Measurements from ENCODE around the gene ANO10. TPM values are rescaled to one million over a fixed set of nuclear protein-coding genes. Genes with fewer than 3 reads are reported as not detected.

ANO10 gene
- total and polyA plus RNA-seq, 11 donors: 8.3 to 29.8 (median 15.8) TPM

GRCh38 chr3:43542328-43543043 lies 79.3 kb downstream of the ANO10 start:
- Histone ChIP-seq H3K4me3 (no peak overlapping the region), H3K4me1 (no peaks in the 10 kb centered on the region), H3K27me3 (no peaks in the 10 kb centered on the region), H3K9me3 (no peaks in the 10 kb centered on the region), H3K27ac (no peak overlapping the region), H3K36me3 (peaks cover 0 to 8% (median 0%) of the 10 kb centered on the region in 9 donors)
- intact Hi-C loops (cut with DNase I): loop anchor here in 9 of 10 donors (2.0 to 10.0 kb wide), 9 partner anchors 150 to 662 kb away; partner anchors contain the start of gene ABHD5 (in 2 of the 9)
- ATAC-seq (no peak), DNase-seq (no peak)
- TF ChIP-seq POLR2A (IDR thresholded peaks at IDR 0.05): no peak
- TF ChIP-seq CTCF (IDR thresholded peaks at IDR 0.05): no peak
- 83 to 92% (median 92%) methylated on average over 4 of the region's 4 CpGs for WGBS, 4 donors

- Histone ChIP-seq H3K4me3 (no peak overlapping the region), H3K27ac (no peak overlapping the region), H3K9me3 (no peaks in the 10 kb centered on the region), H3K36me3 (peaks cover 0 to 8% (median 0%) of the 10 kb centered on the region in 9 donors), H3K27me3 (no peaks in the 10 kb centered on the region), H3K4me1 (no peaks in the 10 kb centered on the region)
- ATAC-seq (no peak), DNase-seq (no peak)
- no peak for TF ChIP-seq CTCF (IDR thresholded peaks at IDR 0.05)
- intact Hi-C loops (cut with DNase I): loop anchor here in 8 of 10 donors (5.0 to 10.0 kb wide), 8 partner anchors 152 to 664 kb away; partner anchors contain the start of gene ABHD5 (in 2 of the 8)
These were observed 81.2 kb downstream of the ANO10 start for GRCh38 chr3:43540624-43541023.

- intact Hi-C loops (cut with DNase I): no loop called here
- Histone ChIP-seq H3K9me3 (no peaks in the 10 kb centered on the region), H3K4me1 (no peaks in the 10 kb centered on the region), H3K27ac (no peak overlapping the region), H3K27me3 (no peaks in the 10 kb centered on the region), H3K4me3 (no peak overlapping the region), H3K36me3 (peaks cover 0 to 8% (median 0%) of the 10 kb centered on the region in 9 donors)
- 62 to 67% (median 65%) methylated on average over 3 of the region's 3 CpGs for WGBS, 4 donors
- TF ChIP-seq CTCF (IDR thresholded peaks at IDR 0.05) (no peak), POLR2A (IDR thresholded peaks at IDR 0.05) (no peak)
- DNase-seq (no peak), ATAC-seq (no peak)
These were observed 82.5 kb downstream of the ANO10 start for GRCh38 chr3:43539321-43539720.

GRCh38 chr3:43537225-43537624 lies 84.6 kb downstream of the ANO10 start:
- DNase-seq (no peak), ATAC-seq (no peak)
- peaks cover 0 to 8% (median 0%) of the 10 kb centered on the region in 9 donors for H3K36me3 ChIP-seq
- no peak overlapping the region for H3K4me3 ChIP-seq
- no peak overlapping the region for H3K27ac ChIP-seq
- no peak for TF ChIP-seq POLR2A (IDR thresholded peaks at IDR 0.05)
- TF ChIP-seq CTCF (IDR thresholded peaks at IDR 0.05): no peak
- no peaks in the 10 kb centered on the region for H3K27me3 ChIP-seq
- H3K4me1 ChIP-seq: no peaks in the 10 kb centered on the region
- intact Hi-C loops (cut with DNase I): no loop called here
- H3K9me3 ChIP-seq: no peaks in the 10 kb centered on the region

Data from heart left ventricle (tissue), 16 donors.